ENCODE measurements around the gene ZPBP2. TPM values are rescaled to one million over a fixed set of nuclear protein-coding genes. Genes with fewer than 3 reads are reported as not detected.

Gene ZPBP2
- total and polyA plus RNA-seq, 2 of the 13 experiments (the other 11 are each of a cell fraction or from before 2014, with no cell fraction given) = not detected

DNA sequence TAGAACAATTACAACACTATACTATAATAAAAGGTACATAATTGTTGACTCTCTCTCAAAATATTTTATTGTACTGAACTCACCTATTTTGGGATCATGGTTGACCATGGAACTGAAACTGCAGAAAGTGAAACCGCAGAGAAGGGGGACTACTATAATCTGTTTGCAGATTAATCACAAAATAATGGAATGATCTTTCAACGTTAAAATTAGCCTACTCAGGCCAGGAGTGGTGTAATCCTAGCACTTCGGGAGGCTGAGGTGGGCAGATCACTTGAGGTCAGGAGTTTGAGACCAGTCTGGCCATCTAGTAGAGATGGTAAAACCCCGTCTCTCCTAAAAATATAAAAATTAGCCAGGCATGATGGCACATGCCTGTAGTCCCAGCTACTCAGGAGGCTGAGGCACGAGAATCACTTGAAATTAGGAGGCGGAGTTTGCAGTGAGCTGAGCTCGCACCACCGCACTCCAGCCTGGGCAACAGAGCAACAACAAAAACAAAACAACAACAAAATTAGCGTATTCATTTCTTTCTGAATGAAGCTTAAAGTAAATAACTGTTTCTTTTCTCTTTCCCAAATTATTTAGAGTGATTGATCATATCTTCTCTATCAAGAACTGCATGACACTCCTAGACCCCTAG is 49.5 kb upstream of the ZPBP2 start (continued):
- TF ChIP-seq, protein P1, sequence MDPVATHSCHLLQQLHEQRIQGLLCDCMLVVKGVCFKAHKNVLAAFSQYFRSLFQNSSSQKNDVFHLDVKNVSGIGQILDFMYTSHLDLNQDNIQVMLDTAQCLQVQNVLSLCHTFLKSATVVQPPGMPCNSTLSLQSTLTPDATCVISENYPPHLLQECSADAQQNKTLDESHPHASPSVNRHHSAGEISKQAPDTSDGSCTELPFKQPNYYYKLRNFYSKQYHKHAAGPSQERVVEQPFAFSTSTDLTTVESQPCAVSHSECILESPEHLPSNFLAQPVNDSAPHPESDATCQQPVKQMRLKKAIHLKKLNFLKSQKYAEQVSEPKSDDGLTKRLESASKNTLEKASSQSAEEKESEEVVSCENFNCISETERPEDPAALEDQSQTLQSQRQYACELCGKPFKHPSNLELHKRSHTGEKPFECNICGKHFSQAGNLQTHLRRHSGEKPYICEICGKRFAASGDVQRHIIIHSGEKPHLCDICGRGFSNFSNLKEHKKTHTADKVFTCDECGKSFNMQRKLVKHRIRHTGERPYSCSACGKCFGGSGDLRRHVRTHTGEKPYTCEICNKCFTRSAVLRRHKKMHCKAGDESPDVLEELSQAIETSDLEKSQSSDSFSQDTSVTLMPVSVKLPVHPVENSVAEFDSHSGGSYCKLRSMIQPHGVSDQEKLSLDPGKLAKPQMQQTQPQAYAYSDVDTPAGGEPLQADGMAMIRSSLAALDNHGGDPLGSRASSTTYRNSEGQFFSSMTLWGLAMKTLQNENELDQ (CRISPR knock-in tag; IDR thresholded peaks at IDR 0.05; ENCODE audit: borderline replicate concordance) = no peak
- TF ChIP-seq ZNF512B (CRISPR knock-in tag; IDR thresholded peaks at IDR 0.05; ENCODE audit: borderline replicate concordance) (no peak), CEBPZ (IDR thresholded peaks at IDR 0.05; ENCODE audit: low read length) (no peak), ZNF205 (CRISPR knock-in tag; IDR thresholded peaks at IDR 0.05) (no peak)
